Measurements from ENCODE around the gene APEX1.
"Not testable (repeated sequence)": the region's sequence is repeated elsewhere in the genome, so short reads cannot be mapped to it uniquely, and the experiment has no call there.

APEX1 gene

GRCh38 chr14:20440882-20441281, 14.1 kb upstream of the APEX1 start:
- Histone ChIP-seq H3K27ac (ENCODE audit: low read depth, low read length) (no peak overlapping the region), H3K9ac (ENCODE audit: low read length) (no peak overlapping the region), H3K4me1 (ENCODE audit: control insufficient read depth, insufficient read depth, low read length) (no peaks in the 10 kb centered on the region)

DNA sequence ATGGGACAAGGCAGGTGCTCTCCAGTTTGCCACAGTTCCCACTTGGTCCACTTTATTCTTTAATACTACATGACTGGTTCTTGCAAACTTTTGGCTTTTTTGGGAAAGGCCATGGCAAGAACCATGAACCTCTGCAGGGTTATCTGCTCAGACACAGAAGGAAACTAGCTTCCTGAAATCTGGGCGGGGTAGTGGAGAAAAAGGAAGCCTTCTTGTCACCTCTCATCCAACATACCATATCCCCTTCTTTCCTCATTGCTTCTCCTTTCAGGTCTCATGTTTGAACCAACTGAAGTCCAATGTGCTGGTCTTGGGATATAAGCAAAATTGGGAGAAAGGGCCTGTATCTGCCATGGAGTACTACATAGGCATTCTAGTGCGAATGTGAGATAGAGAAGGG, 13.6 kb upstream of the APEX1 start:
- Histone ChIP-seq H3K9ac (ENCODE audit: low read length) (no peak overlapping the region), H3K36me3 (ENCODE audit: control insufficient read depth, insufficient read depth, low read length) (peaks cover 6% of the 10 kb centered on the region), H3K4me1 (ENCODE audit: control insufficient read depth, insufficient read depth, low read length) (no peaks in the 10 kb centered on the region), H3K4me3 (ENCODE audit: low read length) (no peak overlapping the region), H3K27me3 (ENCODE audit: control insufficient read depth, insufficient read depth, low read length) (no peaks in the 10 kb centered on the region), H3K27ac (ENCODE audit: low read depth, low read length) (no peak overlapping the region)

More at GRCh38 chr14:20440882-20441281, 14.1 kb upstream of the APEX1 start:
- peaks cover 2% of the 10 kb centered on the region for H3K36me3 ChIP-seq (ENCODE audit: control insufficient read depth, insufficient read depth, low read length)
- no peak overlapping the region for H3K4me3 ChIP-seq (ENCODE audit: low read length)
- no peaks in the 10 kb centered on the region for H3K27me3 ChIP-seq (ENCODE audit: control insufficient read depth, insufficient read depth, low read length)

DNA sequence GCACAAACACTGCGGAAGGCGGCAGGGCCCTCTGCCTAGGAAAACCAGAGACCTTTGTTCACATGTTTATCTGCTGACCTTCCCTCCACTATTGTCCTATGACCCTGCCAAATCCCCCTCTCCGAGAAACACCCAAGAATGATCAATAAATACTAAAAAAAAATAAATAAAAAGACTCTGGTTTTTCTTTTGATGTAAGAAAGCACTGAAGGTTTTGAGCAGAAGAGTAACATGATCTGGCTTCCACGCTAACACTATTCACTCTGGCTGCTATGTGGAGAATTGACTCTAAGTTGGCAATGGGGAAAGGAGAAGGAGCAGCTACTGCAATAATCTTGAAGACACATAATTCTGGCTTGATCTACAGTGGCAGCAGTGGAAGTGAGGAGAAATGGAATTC, 11.4 kb upstream of the APEX1 start:
- H3K9ac ChIP-seq (ENCODE audit: low read length); H3K4me3 ChIP-seq (ENCODE audit: low read length); H3K27me3 ChIP-seq (ENCODE audit: control insufficient read depth, insufficient read depth, low read length); H3K27ac ChIP-seq (ENCODE audit: low read depth, low read length); H3K4me1 ChIP-seq (ENCODE audit: control insufficient read depth, insufficient read depth, low read length): not testable (repeated sequence)
- H3K36me3 ChIP-seq (ENCODE audit: control insufficient read depth, insufficient read depth, low read length): peaks cover 26% of the 10 kb centered on the region

DNA sequence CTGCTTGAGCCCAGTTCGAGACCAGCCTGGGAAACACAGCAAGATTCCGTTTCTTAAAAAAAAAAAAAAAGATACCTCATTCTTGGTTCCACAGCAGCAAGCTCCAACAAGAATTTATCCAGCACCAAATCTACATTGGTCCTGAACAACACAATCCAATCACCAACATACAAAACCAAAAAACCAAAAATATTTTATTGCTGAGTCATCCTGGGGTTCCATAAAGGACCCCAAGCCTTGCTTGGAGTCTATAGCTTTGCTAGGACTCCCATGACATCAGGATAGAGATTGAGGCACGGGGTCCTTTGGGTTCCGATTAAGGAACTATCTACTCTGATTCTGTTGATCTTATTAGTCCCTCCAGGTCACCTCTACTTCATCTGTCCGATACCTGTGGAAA, 8.1 kb upstream of the APEX1 start:
- no peaks in the 10 kb centered on the region for H3K27me3 ChIP-seq (ENCODE audit: control insufficient read depth, insufficient read depth, low read length)
- H3K4me1 ChIP-seq (ENCODE audit: control insufficient read depth, insufficient read depth, low read length): no peaks in the 10 kb centered on the region
- H3K4me3 ChIP-seq (ENCODE audit: low read length): no peak overlapping the region
- peaks cover 43% of the 10 kb centered on the region for H3K36me3 ChIP-seq (ENCODE audit: control insufficient read depth, insufficient read depth, low read length)
- no peak overlapping the region for H3K27ac ChIP-seq (ENCODE audit: low read depth, low read length)
- no peak overlapping the region for H3K9ac ChIP-seq (ENCODE audit: low read length)

DNA sequence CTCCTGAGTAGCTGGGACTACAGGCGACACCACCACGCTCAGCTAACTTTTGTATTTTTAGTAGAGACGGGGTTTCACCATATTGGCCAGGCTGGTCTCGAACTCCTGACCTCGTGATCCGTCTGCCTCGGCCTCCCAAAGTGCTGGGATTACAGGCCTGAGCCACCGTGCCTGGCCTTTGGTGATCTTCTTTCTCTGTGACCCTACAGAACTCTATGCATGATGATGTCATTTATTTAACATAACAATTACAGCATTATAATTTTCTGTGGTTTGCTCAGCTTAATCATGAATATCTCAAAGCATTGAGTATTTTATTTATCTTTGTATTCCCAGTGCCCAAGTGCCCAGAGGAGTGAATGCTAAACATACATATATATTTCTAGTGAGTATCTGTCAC, 2.2 kb upstream of the APEX1 start:
- H3K9ac ChIP-seq (ENCODE audit: low read length); H3K4me1 ChIP-seq (ENCODE audit: control insufficient read depth, insufficient read depth, low read length); H3K27me3 ChIP-seq (ENCODE audit: control insufficient read depth, insufficient read depth, low read length); H3K4me3 ChIP-seq (ENCODE audit: low read length); H3K27ac ChIP-seq (ENCODE audit: low read depth, low read length): not testable (repeated sequence)
- peaks cover 32% of the 10 kb centered on the region for H3K36me3 ChIP-seq (ENCODE audit: control insufficient read depth, insufficient read depth, low read length)

DNA sequence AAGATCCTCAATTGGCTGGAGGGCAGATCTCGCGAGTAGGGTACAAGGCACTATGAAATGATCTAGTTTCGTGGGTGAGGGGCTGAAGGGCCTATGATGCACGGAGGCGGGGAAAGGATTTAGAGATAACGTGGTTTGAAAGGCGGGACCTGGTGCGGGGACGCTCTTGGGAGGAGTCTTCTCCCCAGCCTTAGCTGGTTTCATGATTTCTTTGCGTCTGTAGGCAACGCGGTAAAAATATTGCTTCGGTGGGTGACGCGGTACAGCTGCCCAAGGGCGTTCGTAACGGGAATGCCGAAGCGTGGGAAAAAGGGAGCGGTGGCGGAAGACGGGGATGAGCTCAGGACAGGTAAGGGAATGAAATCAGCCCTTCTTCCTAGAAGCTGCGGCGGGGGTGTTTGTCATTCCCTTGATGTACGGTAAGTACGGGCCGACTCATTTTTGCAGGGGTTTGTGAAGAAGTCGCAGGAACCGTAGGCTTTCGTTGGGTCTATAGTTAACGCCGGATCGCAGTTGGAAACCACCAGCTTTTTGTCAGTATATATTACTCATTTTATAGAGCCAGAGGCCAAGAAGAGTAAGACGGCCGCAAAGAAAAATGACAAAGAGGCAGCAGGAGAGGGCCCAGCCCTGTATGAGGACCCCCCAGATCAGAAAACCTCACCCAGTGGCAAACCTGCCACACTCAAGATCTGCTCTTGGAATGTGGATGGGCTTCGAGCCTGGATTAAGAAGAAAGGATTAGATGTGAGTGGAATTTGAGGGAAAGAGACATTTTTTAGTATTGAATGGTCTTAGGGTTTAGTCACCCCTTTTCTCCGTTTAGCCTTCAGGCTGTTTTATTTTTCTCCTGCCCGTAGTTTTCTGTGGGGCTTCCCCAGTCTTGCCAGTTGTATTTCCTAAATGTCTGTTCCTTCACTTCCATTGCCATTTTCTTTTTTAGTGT, 602 bp downstream of the APEX1 start:
- peak overlapping the region; percentile 96 for H3K27ac ChIP-seq (ENCODE audit: low read depth, low read length)
- H3K4me3 ChIP-seq (ENCODE audit: low read length): peak overlapping the region; percentile 68
- H3K9ac ChIP-seq (ENCODE audit: low read length): peak overlapping the region; percentile 81
- no peaks in the 10 kb centered on the region for H3K27me3 ChIP-seq (ENCODE audit: control insufficient read depth, insufficient read depth, low read length)
- peaks cover 25% of the 10 kb centered on the region for H3K36me3 ChIP-seq (ENCODE audit: control insufficient read depth, insufficient read depth, low read length)
- peaks cover 13% of the 10 kb centered on the region for H3K4me1 ChIP-seq (ENCODE audit: control insufficient read depth, insufficient read depth, low read length)

DNA sequence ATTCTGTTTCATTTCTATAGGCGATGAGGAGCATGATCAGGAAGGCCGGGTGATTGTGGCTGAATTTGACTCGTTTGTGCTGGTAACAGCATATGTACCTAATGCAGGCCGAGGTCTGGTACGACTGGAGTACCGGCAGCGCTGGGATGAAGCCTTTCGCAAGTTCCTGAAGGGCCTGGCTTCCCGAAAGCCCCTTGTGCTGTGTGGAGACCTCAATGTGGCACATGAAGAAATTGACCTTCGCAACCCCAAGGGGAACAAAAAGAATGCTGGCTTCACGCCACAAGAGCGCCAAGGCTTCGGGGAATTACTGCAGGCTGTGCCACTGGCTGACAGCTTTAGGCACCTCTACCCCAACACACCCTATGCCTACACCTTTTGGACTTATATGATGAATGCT, 1.9 kb downstream of the APEX1 start:
- peaks cover 22% of the 10 kb centered on the region for H3K36me3 ChIP-seq (ENCODE audit: control insufficient read depth, insufficient read depth, low read length)
- peaks cover 15% of the 10 kb centered on the region for H3K4me1 ChIP-seq (ENCODE audit: control insufficient read depth, insufficient read depth, low read length)
- H3K9ac ChIP-seq (ENCODE audit: low read length): no peak overlapping the region
- no peak overlapping the region for H3K27ac ChIP-seq (ENCODE audit: low read depth, low read length)
- H3K27me3 ChIP-seq (ENCODE audit: control insufficient read depth, insufficient read depth, low read length): no peaks in the 10 kb centered on the region
- H3K4me3 ChIP-seq (ENCODE audit: low read length): no peak overlapping the region

- Histone ChIP-seq H3K4me1 (ENCODE audit: control insufficient read depth, insufficient read depth, low read length) (peaks cover 15% of the 10 kb centered on the region), H3K36me3 (ENCODE audit: control insufficient read depth, insufficient read depth, low read length) (peaks cover 22% of the 10 kb centered on the region), H3K9ac (ENCODE audit: low read length) (no peak overlapping the region), H3K27me3 (ENCODE audit: control insufficient read depth, insufficient read depth, low read length) (no peaks in the 10 kb centered on the region), H3K4me3 (ENCODE audit: low read length) (no peak overlapping the region), H3K27ac (ENCODE audit: low read depth, low read length) (no peak overlapping the region)
Observed at GRCh38 chr14:20458031-20458789, 3.2 kb downstream of the APEX1 start.

DNA sequence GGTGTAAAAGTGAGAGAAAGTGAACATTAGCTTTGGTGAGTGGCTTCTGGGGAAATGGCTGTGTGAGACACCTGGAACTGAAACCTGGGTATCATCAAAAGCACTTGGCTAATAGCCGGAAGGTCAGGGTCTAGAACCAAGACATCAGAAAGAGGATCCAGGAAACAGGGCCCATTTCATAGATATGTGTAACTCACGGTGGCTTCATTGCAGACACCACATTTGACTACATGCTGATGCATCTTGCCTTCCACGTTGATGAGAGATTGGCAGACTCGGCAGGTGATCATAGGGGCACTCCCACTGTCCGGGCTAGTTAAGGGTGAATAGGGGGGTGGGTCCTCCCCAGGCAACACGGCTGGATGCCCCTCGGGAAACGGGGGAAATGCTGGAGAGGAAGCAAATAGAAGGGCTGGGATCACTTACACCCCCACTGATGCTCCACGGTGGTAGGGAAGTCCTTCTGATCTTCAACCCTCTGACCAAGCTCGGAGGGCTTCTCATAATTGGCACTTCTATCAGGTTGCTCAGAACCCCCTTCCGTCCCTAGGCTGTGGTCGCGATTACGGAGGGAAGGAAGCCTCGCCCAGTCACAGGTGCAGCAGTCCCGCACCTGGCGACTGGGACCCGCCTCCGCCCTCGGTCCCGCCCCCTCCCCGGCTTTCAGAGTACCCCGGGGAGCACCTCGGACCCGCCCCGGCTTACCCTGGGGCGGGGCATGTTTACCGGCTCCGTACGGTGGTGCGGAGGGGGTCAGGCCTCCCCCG, 5.6 kb downstream of the APEX1 start:
- Histone ChIP-seq H3K27me3 (ENCODE audit: control insufficient read depth, insufficient read depth, low read length) (no peaks in the 10 kb centered on the region), H3K36me3 (ENCODE audit: control insufficient read depth, insufficient read depth, low read length) (peaks cover 22% of the 10 kb centered on the region), H3K27ac (ENCODE audit: low read depth, low read length) (peak overlapping the region; percentile 89), H3K4me1 (ENCODE audit: control insufficient read depth, insufficient read depth, low read length) (peaks cover 14% of the 10 kb centered on the region), H3K4me3 (ENCODE audit: low read length) (peak overlapping the region; percentile 93), H3K9ac (ENCODE audit: low read length) (peak overlapping the region; percentile 76)

GRCh38 chr14:20461225-20462141, 6.5 kb downstream of the APEX1 start, which contains the start of gene PIP4P1:
Gene PIP4P1, minus strand, starts transcription at chr14:20461434. Its CDS starts 109 bp downstream, at chr14:20461325.
- peak within 1 kb of the TSS; percentile 89 for H3K27ac ChIP-seq (ENCODE audit: low read depth, low read length)
- peak within 1 kb of the TSS; percentile 76 for H3K9ac ChIP-seq (ENCODE audit: low read length)
- peaks cover 10% of the 10 kb centered on the region for H3K4me1 ChIP-seq (ENCODE audit: control insufficient read depth, insufficient read depth, low read length)
- peak within 1 kb of the TSS; percentile 93 for H3K4me3 ChIP-seq (ENCODE audit: low read length)
- peaks cover 22% of the 10 kb centered on the region for H3K36me3 ChIP-seq (ENCODE audit: control insufficient read depth, insufficient read depth, low read length)
- no peaks in the 10 kb centered on the region for H3K27me3 ChIP-seq (ENCODE audit: control insufficient read depth, insufficient read depth, low read length)

- Histone ChIP-seq H3K9ac (ENCODE audit: low read length) (peak overlapping the region; percentile 71), H3K27ac (ENCODE audit: low read depth, low read length) (peak overlapping the region; percentile 76), H3K4me1 (ENCODE audit: control insufficient read depth, insufficient read depth, low read length) (peaks cover 3% of the 10 kb centered on the region), H3K4me3 (ENCODE audit: low read length) (peak overlapping the region; percentile 91), H3K27me3 (ENCODE audit: control insufficient read depth, insufficient read depth, low read length) (no peaks in the 10 kb centered on the region), H3K36me3 (ENCODE audit: control insufficient read depth, insufficient read depth, low read length) (no peaks in the 10 kb centered on the region)
Observed at GRCh38 chr14:20468764-20469241, 13.8 kb downstream of the APEX1 start.

All from rectal smooth muscle tissue (tissue), 1 donor.